Right renal cortex interstitium (tissue), 3 donors: ENCODE data around the gene RAB4B. TPM values are rescaled to one million over a fixed set of nuclear protein-coding genes. Genes with fewer than 3 reads are reported as not detected.
"Not testable (repeated sequence)": the region's sequence is repeated elsewhere in the genome, so short reads cannot be mapped to it uniquely, and the experiment has no call there.

Experiments used
- DNase-seq, 3 donors: peaks; one replicate each; pipeline ENCODE4 v3.0.0-alpha.2; 2013; ENCODE audit warnings: low read depth in 3 of 3, low spot score in 2 of 3
- polyA plus RNA-seq, 3 donors: library from polyadenylated mRNA; unstranded; fragments of 120-200 nt; gene quantifications; one replicate each; pipeline ENCODE4 v1.2.1, GENCODE V29; 2013; ENCODE audit not compliant: insufficient read length in 3 of 3

RAB4B gene
- polyA plus RNA-seq, 3 donors, result 7.5 to 9.0 (median 8.8) TPM

- DNase-seq, result no peak
Measured at GRCh38 chr19:40815223-40815622, 37.2 kb downstream of the RAB4B start.

- not testable (repeated sequence) for DNase-seq
Measured at GRCh38 chr19:40818480-40819399, 40.7 kb downstream of the RAB4B start.

- not testable (repeated sequence) for DNase-seq
Measured at GRCh38 chr19:40819479-40820234, 41.6 kb downstream of the RAB4B start.

GRCh38 chr19:40822161-40822560 is 44.1 kb downstream of the RAB4B start:
- DNase-seq, result no peak

GRCh38 chr19:40822704-40823553 is 44.9 kb downstream of the RAB4B start:
- not testable (repeated sequence) for DNase-seq

- not testable (repeated sequence) for DNase-seq
Measured at GRCh38 chr19:40824916-40825315, 46.9 kb downstream of the RAB4B start.

- not testable (repeated sequence) for DNase-seq
Measured at GRCh38 chr19:40825460-40826095, 47.5 kb downstream of the RAB4B start.

- not testable (repeated sequence) for DNase-seq
Measured at GRCh38 chr19:40826312-40826698, 48.3 kb downstream of the RAB4B start.

GRCh38 chr19:40826699-40827385 is 48.8 kb downstream of the RAB4B start:
- DNase-seq, result not testable (repeated sequence)

- no peak for DNase-seq
Measured at GRCh38 chr19:40827386-40828247, 49.6 kb downstream of the RAB4B start.

GRCh38 chr19:40829205-40829604 is 51.2 kb downstream of the RAB4B start:
- DNase-seq, result no peak

- not testable (repeated sequence) for DNase-seq
Measured at GRCh38 chr19:40830741-40831140, 52.7 kb downstream of the RAB4B start.

- DNase-seq, result no peak
Measured at GRCh38 chr19:40831502-40832430, 53.7 kb downstream of the RAB4B start.

GRCh38 chr19:40832431-40832790 is 54.4 kb downstream of the RAB4B start:
- DNase-seq, result not testable (repeated sequence)

- DNase-seq, result not testable (repeated sequence)
Measured at GRCh38 chr19:40833728-40834533, 55.9 kb downstream of the RAB4B start.

- no peak for DNase-seq
Measured at GRCh38 chr19:40836754-40837429, 58.8 kb downstream of the RAB4B start.
